ENCODE data around the gene PSME4.

PSME4 gene

GRCh38 chr2:54008439-54008838 lies 37.6 kb upstream of the PSME4 start:
- H3K4me3 ChIP-seq (ENCODE audit: low read depth, low read length): no peak overlapping the region
- TF ChIP-seq, protein P1, sequence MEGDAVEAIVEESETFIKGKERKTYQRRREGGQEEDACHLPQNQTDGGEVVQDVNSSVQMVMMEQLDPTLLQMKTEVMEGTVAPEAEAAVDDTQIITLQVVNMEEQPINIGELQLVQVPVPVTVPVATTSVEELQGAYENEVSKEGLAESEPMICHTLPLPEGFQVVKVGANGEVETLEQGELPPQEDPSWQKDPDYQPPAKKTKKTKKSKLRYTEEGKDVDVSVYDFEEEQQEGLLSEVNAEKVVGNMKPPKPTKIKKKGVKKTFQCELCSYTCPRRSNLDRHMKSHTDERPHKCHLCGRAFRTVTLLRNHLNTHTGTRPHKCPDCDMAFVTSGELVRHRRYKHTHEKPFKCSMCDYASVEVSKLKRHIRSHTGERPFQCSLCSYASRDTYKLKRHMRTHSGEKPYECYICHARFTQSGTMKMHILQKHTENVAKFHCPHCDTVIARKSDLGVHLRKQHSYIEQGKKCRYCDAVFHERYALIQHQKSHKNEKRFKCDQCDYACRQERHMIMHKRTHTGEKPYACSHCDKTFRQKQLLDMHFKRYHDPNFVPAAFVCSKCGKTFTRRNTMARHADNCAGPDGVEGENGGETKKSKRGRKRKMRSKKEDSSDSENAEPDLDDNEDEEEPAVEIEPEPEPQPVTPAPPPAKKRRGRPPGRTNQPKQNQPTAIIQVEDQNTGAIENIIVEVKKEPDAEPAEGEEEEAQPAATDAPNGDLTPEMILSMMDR (IDR thresholded peaks at IDR 0.05; ENCODE audit: borderline replicate concordance, insufficient read depth, low read depth, low read length): no peak

GRCh38 chr2:54000524-54000923 lies 29.7 kb upstream of the PSME4 start:
- H3K4me3 ChIP-seq (ENCODE audit: low read depth, low read length): no peak overlapping the region
- TF ChIP-seq, protein P1 (IDR thresholded peaks at IDR 0.05; ENCODE audit: borderline replicate concordance, insufficient read depth, low read depth, low read length): no peak

DNA sequence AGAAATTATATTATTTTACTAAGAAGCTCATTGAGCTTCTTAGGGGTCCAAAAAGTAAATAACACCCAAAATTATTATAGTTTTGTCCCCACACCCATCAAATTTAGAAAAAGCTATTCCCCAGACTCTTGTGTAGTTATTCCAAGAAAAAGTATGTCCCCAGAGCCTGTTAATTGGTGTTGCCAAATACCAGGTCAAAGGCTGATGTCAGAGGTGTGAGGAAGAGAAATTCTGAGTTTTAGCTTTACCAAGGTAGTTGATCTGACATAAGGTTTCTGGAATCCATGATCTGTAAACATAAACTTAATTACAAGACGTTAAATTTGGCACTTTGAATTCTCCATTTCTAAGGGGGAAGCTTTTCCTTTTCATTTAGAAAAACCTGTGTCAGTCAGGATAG lies 29.3 kb upstream of the PSME4 start:
- TF ChIP-seq, protein P1 (IDR thresholded peaks at IDR 0.05; ENCODE audit: borderline replicate concordance, insufficient read depth, low read depth, low read length): no peak
- no peak overlapping the region for H3K4me3 ChIP-seq (ENCODE audit: low read depth, low read length)

- no peak overlapping the region for H3K4me3 ChIP-seq (ENCODE audit: low read depth, low read length)
- TF ChIP-seq, protein P1 (IDR thresholded peaks at IDR 0.05; ENCODE audit: borderline replicate concordance, insufficient read depth, low read depth, low read length): no peak
Measured at GRCh38 chr2:53998834-53999233, 28.0 kb upstream of the PSME4 start.

GRCh38 chr2:53994818-53995808 lies 24.3 kb upstream of the PSME4 start:
- no peak overlapping the region for H3K4me3 ChIP-seq (ENCODE audit: low read depth, low read length)
- TF ChIP-seq, protein P1 (IDR thresholded peaks at IDR 0.05; ENCODE audit: borderline replicate concordance, insufficient read depth, low read depth, low read length): no peak

GRCh38 chr2:53991948-53992347 lies 21.2 kb upstream of the PSME4 start:
- H3K4me3 ChIP-seq (ENCODE audit: low read depth, low read length): no peak overlapping the region
- TF ChIP-seq, protein P1 (IDR thresholded peaks at IDR 0.05; ENCODE audit: borderline replicate concordance, insufficient read depth, low read depth, low read length): no peak

All from GM12875 (cell line).